HT-29 (cell line): ENCODE data around the gene VAV3. TPM values are rescaled to one million over a fixed set of nuclear protein-coding genes. Genes with fewer than 3 reads are reported as not detected.

Experiments used
- DNase-seq: peaks from one replicate; pipeline ENCODE4 v3.0.0-alpha.2; 2015; ENCODE audit warnings: low spot score
- total RNA-seq: library from RNA; depleted of rRNA; stranded (reverse); fragments of >200 nt; shearing (Covaris generic); gene quantifications from 2 replicates; pipeline ENCODE4 v1.2.3, GENCODE V29; 2014

The VAV3 gene
- total RNA-seq, 1 experiment from 2014 or later, result 1.7 TPM

GRCh38 chr1:107648071-107648470 is 316.9 kb downstream of the VAV3 start:
- no peak for DNase-seq

- DNase-seq, result no peak
These were observed 318.0 kb downstream of the VAV3 start for GRCh38 chr1:107647012-107647411.

GRCh38 chr1:107643766-107644165 is 321.2 kb downstream of the VAV3 start:
- no peak for DNase-seq

GRCh38 chr1:107640207-107640606 is 324.8 kb downstream of the VAV3 start:
- no peak for DNase-seq

GRCh38 chr1:107637101-107637500 is 327.9 kb downstream of the VAV3 start:
- no peak for DNase-seq

GRCh38 chr1:107633596-107633995 is 331.4 kb downstream of the VAV3 start:
- DNase-seq, result no peak

- no peak for DNase-seq
These were observed 338.7 kb downstream of the VAV3 start for GRCh38 chr1:107626073-107626796.

- DNase-seq, result no peak
These were observed 339.5 kb downstream of the VAV3 start for GRCh38 chr1:107625405-107626029.

GRCh38 chr1:107623431-107623830 is 341.5 kb downstream of the VAV3 start:
- DNase-seq, result no peak

GRCh38 chr1:107622966-107623365 is 342.0 kb downstream of the VAV3 start:
- DNase-seq, result no peak

- no peak for DNase-seq
These were observed 342.4 kb downstream of the VAV3 start for GRCh38 chr1:107622535-107622934.

- DNase-seq, result no peak
These were observed 344.2 kb downstream of the VAV3 start for GRCh38 chr1:107620753-107621152.

- DNase-seq, result no peak
These were observed 346.4 kb downstream of the VAV3 start for GRCh38 chr1:107618539-107618938.

- no peak for DNase-seq
These were observed 347.1 kb downstream of the VAV3 start for GRCh38 chr1:107617921-107618320.

- no peak for DNase-seq
These were observed 347.5 kb downstream of the VAV3 start for GRCh38 chr1:107617456-107617855.

- peak; percentile 23 for DNase-seq
These were observed 355.2 kb downstream of the VAV3 start for GRCh38 chr1:107609808-107610207.

- DNase-seq, result no peak
These were observed 360.2 kb downstream of the VAV3 start for GRCh38 chr1:107604825-107605224.

GRCh38 chr1:107600607-107601160 is 364.3 kb downstream of the VAV3 start:
- DNase-seq, result no peak

- peak; percentile 3 for DNase-seq
These were observed 365.8 kb downstream of the VAV3 start for GRCh38 chr1:107599220-107599619.

- DNase-seq, result no peak
These were observed 367.7 kb downstream of the VAV3 start for GRCh38 chr1:107597290-107597689.

GRCh38 chr1:107594536-107594935 is 370.4 kb downstream of the VAV3 start:
- no peak for DNase-seq

- peak; percentile 58 for DNase-seq
These were observed 371.3 kb downstream of the VAV3 start for GRCh38 chr1:107593501-107594209.
